ENCODE measurements around the gene GRM7.

GRM7 gene

DNA sequence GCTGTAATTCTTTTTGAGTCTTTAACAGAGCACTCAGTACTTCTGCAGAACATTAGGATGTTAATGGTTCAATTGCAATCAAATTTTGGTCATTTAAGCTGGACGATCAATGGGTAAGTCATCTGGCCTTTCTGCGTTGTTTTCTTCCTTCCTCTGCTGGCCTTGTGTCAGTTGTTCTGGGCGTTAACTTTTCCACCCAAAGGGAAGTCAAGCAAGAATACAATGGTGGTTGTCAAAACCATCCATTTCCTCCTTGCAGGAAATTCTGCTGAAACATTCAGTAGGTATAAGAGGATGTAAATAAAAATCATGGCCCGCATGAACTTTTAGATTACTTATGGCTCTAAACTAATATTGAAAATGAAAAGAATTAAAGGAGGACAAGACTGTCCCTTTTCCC is 584.0 kb downstream of the GRM7 start:
- Histone ChIP-seq H3K36me3 (no peaks in the 10 kb centered on the region), H3K9me3 (ENCODE audit: severe bottlenecking) (no peaks in the 10 kb centered on the region), H3K4me3 (ENCODE audit: low read depth, low read length) (no peak overlapping the region), H3K27ac (no peak overlapping the region), H3K27me3 (ENCODE audit: insufficient read depth, low read depth, severe bottlenecking) (no peaks in the 10 kb centered on the region)
- TF ChIP-seq, protein P1, sequence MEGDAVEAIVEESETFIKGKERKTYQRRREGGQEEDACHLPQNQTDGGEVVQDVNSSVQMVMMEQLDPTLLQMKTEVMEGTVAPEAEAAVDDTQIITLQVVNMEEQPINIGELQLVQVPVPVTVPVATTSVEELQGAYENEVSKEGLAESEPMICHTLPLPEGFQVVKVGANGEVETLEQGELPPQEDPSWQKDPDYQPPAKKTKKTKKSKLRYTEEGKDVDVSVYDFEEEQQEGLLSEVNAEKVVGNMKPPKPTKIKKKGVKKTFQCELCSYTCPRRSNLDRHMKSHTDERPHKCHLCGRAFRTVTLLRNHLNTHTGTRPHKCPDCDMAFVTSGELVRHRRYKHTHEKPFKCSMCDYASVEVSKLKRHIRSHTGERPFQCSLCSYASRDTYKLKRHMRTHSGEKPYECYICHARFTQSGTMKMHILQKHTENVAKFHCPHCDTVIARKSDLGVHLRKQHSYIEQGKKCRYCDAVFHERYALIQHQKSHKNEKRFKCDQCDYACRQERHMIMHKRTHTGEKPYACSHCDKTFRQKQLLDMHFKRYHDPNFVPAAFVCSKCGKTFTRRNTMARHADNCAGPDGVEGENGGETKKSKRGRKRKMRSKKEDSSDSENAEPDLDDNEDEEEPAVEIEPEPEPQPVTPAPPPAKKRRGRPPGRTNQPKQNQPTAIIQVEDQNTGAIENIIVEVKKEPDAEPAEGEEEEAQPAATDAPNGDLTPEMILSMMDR (IDR thresholded peaks at IDR 0.05; ENCODE audit: low read depth, low read length), result no peak
- no peak for DNase-seq

DNA sequence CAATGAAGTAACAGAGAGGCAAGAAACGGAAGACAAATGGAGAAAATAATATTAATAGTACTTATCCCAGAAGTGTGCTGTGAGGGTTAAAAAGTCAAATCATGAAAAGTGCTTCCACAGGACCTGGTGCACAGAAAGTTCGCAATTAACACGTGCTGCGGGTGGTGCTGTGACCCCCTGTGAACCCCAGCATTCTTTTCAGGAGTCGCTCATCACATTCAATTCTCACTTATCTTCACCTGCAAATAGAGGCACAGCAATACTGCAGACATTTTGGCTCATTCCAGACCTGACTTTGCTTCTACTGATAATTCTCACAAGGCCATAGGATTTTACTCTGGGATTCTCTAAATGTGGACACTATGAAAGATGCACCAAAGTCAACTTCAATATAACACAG is 584.4 kb downstream of the GRM7 start:
- no peaks in the 10 kb centered on the region for H3K27me3 ChIP-seq (ENCODE audit: insufficient read depth, low read depth, severe bottlenecking)
- no peak for DNase-seq
- TF ChIP-seq, protein P1 (IDR thresholded peaks at IDR 0.05; ENCODE audit: low read depth, low read length), result no peak
- no peaks in the 10 kb centered on the region for H3K36me3 ChIP-seq
- H3K9me3 ChIP-seq (ENCODE audit: severe bottlenecking), result no peaks in the 10 kb centered on the region
- no peak overlapping the region for H3K4me3 ChIP-seq (ENCODE audit: low read depth, low read length)
- no peak overlapping the region for H3K27ac ChIP-seq

DNA sequence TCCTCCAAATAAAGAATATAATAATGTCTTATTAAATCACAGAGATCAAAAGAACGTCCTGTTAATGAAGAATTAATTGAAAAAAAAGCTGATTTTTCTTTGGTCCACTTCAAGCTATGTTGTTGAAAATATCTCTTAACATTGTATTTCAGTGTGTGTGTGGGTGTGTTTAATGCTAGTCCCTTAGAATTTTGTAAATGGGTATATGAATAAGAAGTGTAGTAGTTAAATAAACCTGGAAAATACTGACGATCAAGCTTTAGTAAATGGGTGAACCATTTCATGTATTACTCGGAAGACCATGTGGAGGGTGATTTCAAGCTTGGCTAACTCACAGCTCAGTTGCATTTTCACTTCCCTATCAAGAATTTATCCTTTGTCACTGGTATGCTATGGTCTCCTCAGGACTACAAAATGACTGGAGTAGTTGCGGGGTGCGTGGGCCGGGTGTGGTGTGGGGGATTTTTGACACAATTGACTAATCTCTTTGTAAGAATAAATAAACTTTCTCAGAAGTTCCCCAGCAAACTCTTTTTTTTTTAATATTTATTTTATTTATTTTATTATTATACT is 586.4 kb downstream of the GRM7 start:
- TF ChIP-seq, protein P1 (IDR thresholded peaks at IDR 0.05; ENCODE audit: low read depth, low read length), result no peak
- H3K36me3 ChIP-seq, result no peaks in the 10 kb centered on the region
- H3K27me3 ChIP-seq (ENCODE audit: insufficient read depth, low read depth, severe bottlenecking), result no peaks in the 10 kb centered on the region
- DNase-seq, result no peak
- H3K4me3 ChIP-seq (ENCODE audit: low read depth, low read length), result no peak overlapping the region
- no peak overlapping the region for H3K27ac ChIP-seq
- no peaks in the 10 kb centered on the region for H3K9me3 ChIP-seq (ENCODE audit: severe bottlenecking)

DNA sequence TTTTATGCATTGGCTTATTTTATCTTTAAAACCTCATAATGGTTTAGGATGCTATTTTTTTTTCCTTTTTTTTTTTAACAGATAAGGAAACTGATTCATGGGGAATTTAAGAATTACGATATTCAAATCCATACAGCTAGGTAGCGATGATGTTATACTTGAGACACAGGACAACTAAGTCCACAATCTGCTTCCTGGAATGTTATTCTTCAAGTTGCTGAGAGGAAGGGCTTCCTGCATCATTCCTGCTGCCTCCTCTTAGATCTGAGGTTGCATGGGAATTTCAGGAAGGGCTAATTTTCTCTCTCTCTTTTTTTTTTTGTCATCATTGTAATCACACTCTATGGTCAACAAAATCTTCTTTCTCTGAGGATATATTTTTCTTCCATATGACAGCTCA is 595.5 kb downstream of the GRM7 start:
- no peak overlapping the region for H3K4me3 ChIP-seq (ENCODE audit: low read depth, low read length)
- no peaks in the 10 kb centered on the region for H3K36me3 ChIP-seq
- DNase-seq, result no peak
- H3K27me3 ChIP-seq (ENCODE audit: insufficient read depth, low read depth, severe bottlenecking), result no peaks in the 10 kb centered on the region
- TF ChIP-seq, protein P1 (IDR thresholded peaks at IDR 0.05; ENCODE audit: low read depth, low read length), result no peak
- H3K27ac ChIP-seq, result no peak overlapping the region
- no peaks in the 10 kb centered on the region for H3K9me3 ChIP-seq (ENCODE audit: severe bottlenecking)

DNA sequence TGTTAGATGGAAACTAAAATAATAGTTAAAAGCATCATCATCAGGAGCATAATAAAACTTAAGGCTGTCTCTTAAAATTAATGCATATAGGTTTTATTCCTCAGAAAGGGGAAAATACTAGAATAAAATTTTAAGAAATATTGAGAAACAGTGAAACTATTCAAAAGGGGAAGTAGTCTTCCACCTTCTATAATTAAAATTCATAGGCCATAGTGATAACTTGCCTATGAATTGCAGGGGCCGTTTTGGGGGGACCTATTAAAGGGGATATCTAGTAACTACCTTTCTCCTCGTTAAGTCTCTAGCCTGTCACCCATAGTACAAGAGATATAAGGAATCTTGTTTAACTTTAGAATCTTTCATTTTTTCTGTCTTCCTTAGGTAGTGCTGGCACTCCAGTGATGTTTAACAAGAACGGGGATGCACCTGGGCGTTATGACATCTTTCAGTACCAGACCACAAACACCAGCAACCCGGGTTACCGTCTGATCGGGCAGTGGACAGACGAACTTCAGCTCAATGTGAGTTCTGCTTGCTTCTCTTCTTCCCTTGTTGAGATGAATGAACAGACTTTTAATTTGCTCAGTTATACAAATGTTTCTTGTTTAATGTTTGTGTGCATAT is 600.4 kb downstream of the GRM7 start:
- Histone ChIP-seq H3K36me3 (no peaks in the 10 kb centered on the region), H3K27me3 (ENCODE audit: insufficient read depth, low read depth, severe bottlenecking) (no peaks in the 10 kb centered on the region), H3K9me3 (ENCODE audit: severe bottlenecking) (no peaks in the 10 kb centered on the region), H3K4me3 (ENCODE audit: low read depth, low read length) (no peak overlapping the region), H3K27ac (no peak overlapping the region)
- DNase-seq, result no peak
- TF ChIP-seq, protein P1 (IDR thresholded peaks at IDR 0.05; ENCODE audit: low read depth, low read length), result no peak

DNA sequence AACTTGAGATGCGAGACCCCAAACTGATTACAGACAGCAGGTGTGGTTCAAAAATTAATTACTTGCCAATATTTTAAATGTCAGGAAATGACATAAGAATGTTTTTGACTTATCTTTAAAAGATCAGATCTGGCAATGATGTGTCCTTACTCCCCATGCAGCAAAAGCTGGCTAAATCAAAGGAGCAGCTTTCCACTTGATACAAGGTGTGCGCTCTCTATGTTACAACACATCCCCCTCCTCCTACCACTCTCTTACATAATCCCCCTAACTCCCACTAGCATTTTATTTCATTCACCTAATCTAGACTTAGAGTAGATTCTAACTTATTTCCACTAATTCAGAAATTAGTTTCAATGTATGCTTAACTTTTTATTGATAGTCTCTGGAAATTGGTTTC is 609.0 kb downstream of the GRM7 start:
- TF ChIP-seq, protein P1 (IDR thresholded peaks at IDR 0.05; ENCODE audit: low read depth, low read length), result no peak
- H3K4me3 ChIP-seq (ENCODE audit: low read depth, low read length), result no peak overlapping the region
- DNase-seq, result no peak
- no peak overlapping the region for H3K27ac ChIP-seq
- H3K27me3 ChIP-seq (ENCODE audit: insufficient read depth, low read depth, severe bottlenecking), result no peaks in the 10 kb centered on the region
- H3K9me3 ChIP-seq (ENCODE audit: severe bottlenecking), result no peaks in the 10 kb centered on the region
- no peaks in the 10 kb centered on the region for H3K36me3 ChIP-seq
